IMR-90 (cell line): ENCODE results near the gene EYS. TPM values are rescaled to one million over a fixed set of nuclear protein-coding genes. Genes with fewer than 3 reads are reported as not detected.

Experiments used
- ATAC-seq: fragments of 200-7000 bp; cut with Tn5 transposase; 2 replicates; pipeline ENCODE4 v1.9.1; 2020; ENCODE audit warnings: low read depth, mild to moderate bottlenecking, moderate library complexity
- BruUV-seq: library from RNA; stranded (reverse); fragments of 400-500 nt; replicated peaks from 2 replicates; lab custom pipeline; 2021; lab: Mats Ljungman, UMichigan
- CTCF ChIA-PET: fragments of 300-600 bp; formaldehyde crosslinking; extraction: SDS; loops from one replicate; lab custom pipeline; 2021; ENCODE audit warnings: antibody characterized with exemption; lab: Yijun Ruan, JAX
- POLR2A ChIA-PET: fragments of 300-600 bp; sonication (Branson Sonifier 250); formaldehyde crosslinking; loops from one replicate; lab custom pipeline; 2022; ENCODE audit warnings: antibody characterized with exemption; ENCODE audit not compliant: unreplicated experiment; lab: Charles Lee
- DNase-seq: peaks from one replicate; pipeline ENCODE4 v3.0.0; 2013
- H2AFZ ChIP-seq: replicated peaks from 2 replicates; pipeline ENCODE3; 2013; ENCODE audit warnings: low read length, mild to moderate bottlenecking; ENCODE audit not compliant: poor library complexity
- H2AK5ac ChIP-seq: 2 replicates; pipeline ENCODE4 v1.6.1; 2013; ENCODE audit warnings: low read depth, low read length, inconsistent platforms
- H2AK9ac ChIP-seq: replicated peaks from 2 replicates; pipeline ENCODE3; 2013; ENCODE audit warnings: mild to moderate bottlenecking, low read depth, low read length, moderate library complexity; ENCODE audit not compliant: poor library complexity
- H2BK120ac ChIP-seq: 2 replicates; pipeline ENCODE4 v1.6.1; 2013; ENCODE audit warnings: low read depth, low read length, inconsistent platforms
- H2BK15ac ChIP-seq: 3 replicates; pipeline ENCODE4 v1.6.1; 2013; ENCODE audit warnings: low read depth, low read length, inconsistent platforms
- H2BK20ac ChIP-seq: 2 replicates; pipeline ENCODE4 v1.6.1; 2013; ENCODE audit warnings: low read depth, mild to moderate bottlenecking, inconsistent platforms, low read length, moderate library complexity
- H2BK5ac ChIP-seq: 2 replicates; pipeline ENCODE4 v1.6.1; 2013; ENCODE audit warnings: mild to moderate bottlenecking, low read depth, low read length, inconsistent platforms; ENCODE audit not compliant: poor library complexity, severe bottlenecking
- H3K14ac ChIP-seq: replicated peaks from 2 replicates; pipeline ENCODE4 v1.6.1; 2013; ENCODE audit warnings: low read depth, low read length, inconsistent platforms
- H3K18ac ChIP-seq: 2 replicates; pipeline ENCODE4 v1.6.1; 2013; ENCODE audit warnings: low read depth, low read length, control low read depth
- H3K23ac ChIP-seq: 2 replicates; pipeline ENCODE4 v1.6.1; 2013; ENCODE audit warnings: low read depth, low read length, inconsistent platforms
- H3K27ac ChIP-seq: 2 replicates; pipeline ENCODE4 v1.5.1; 2013; ENCODE audit warnings: mild to moderate bottlenecking, control low read depth, low read length; ENCODE audit not compliant: insufficient read depth
- H3K27me3 ChIP-seq: 2 replicates; pipeline ENCODE4 v1.6.1; 2013; ENCODE audit warnings: low read length; ENCODE audit not compliant: control insufficient read depth, insufficient read depth
- H3K36me3 ChIP-seq: 2 replicates; pipeline ENCODE4 v1.6.1; 2013; ENCODE audit warnings: low read length, mixed read lengths; ENCODE audit not compliant: control insufficient read depth, insufficient read depth
- H3K4ac ChIP-seq: 2 replicates; pipeline ENCODE4 v1.6.1; 2013; ENCODE audit warnings: low read depth, low read length, inconsistent platforms
- H3K4me1 ChIP-seq: 2 replicates; pipeline ENCODE4 v1.6.1; 2013; ENCODE audit warnings: low read length, mixed read lengths; ENCODE audit not compliant: control insufficient read depth, insufficient read depth
- H3K4me2 ChIP-seq: 2 replicates; pipeline ENCODE4 v1.6.1; 2013; ENCODE audit warnings: low read depth, mild to moderate bottlenecking, control low read depth, low read length, moderate library complexity
- H3K4me3 ChIP-seq: 2 replicates; pipeline ENCODE4 v1.5.1; 2013; ENCODE audit warnings: low read depth, mild to moderate bottlenecking, control low read depth, low read length, moderate library complexity; ENCODE audit not compliant: insufficient read depth
- H3K56ac ChIP-seq: 2 replicates; pipeline ENCODE4 v1.6.1; 2013; ENCODE audit warnings: low read length, inconsistent platforms; ENCODE audit not compliant: insufficient read depth; ENCODE audit errors: extremely low read depth
- H3K79me1 ChIP-seq, 2 experiments: 2 replicates each; pipeline ENCODE4 v1.6.1; 2013; ENCODE audit warnings: low read length in 2 of 2, inconsistent platforms in 1 of 2, low read depth in 1 of 2
- H3K9ac ChIP-seq: 2 replicates; pipeline ENCODE4 v1.6.1; 2013; ENCODE audit warnings: low read depth, low read length, control low read depth
- H3K9me1 ChIP-seq: 2 replicates; pipeline ENCODE4 v1.6.1; 2013; ENCODE audit warnings: low read length, inconsistent platforms; ENCODE audit not compliant: insufficient read depth
- H3K9me3 ChIP-seq: 2 replicates; pipeline ENCODE4 v1.6.1; 2013; ENCODE audit warnings: low read length; ENCODE audit not compliant: control insufficient read depth, insufficient read depth
- H4K20me1 ChIP-seq: 2 replicates; pipeline ENCODE4 v1.6.1; 2013; ENCODE audit warnings: low read length, inconsistent platforms; ENCODE audit not compliant: insufficient read depth
- H4K5ac ChIP-seq: 2 replicates; pipeline ENCODE4 v1.6.1; 2013; ENCODE audit warnings: mild to moderate bottlenecking, low read depth, low read length, control low read depth
- H4K8ac ChIP-seq, 2 experiments: 2 replicates each; pipeline ENCODE4 v1.6.1; 2013; ENCODE audit warnings: low read depth in 2 of 2, low read length in 2 of 2, control low read depth in 1 of 2, inconsistent platforms in 1 of 2
- H4K91ac ChIP-seq: 2 replicates; pipeline ENCODE4 v1.6.1; 2013; ENCODE audit warnings: low read depth, low read length, inconsistent platforms; ENCODE audit not compliant: insufficient read depth
- BHLHE40 ChIP-seq: fragments of 150-350 bp; IDR thresholded peaks from 2 replicates; pipeline ENCODE4 v1.6.1; 2016; ENCODE audit warnings: mild to moderate bottlenecking, low read depth, low read length
- CEBPB ChIP-seq: IDR thresholded peaks from 2 replicates; pipeline ENCODE4 v1.6.1; 2012; ENCODE audit warnings: low read depth, low read length, improper control_type of control experiment
- CHD1 ChIP-seq: IDR thresholded peaks from 2 replicates; pipeline ENCODE4 v1.6.1; 2012; ENCODE audit warnings: low read depth, low read length, improper control_type of control experiment
- CTCF ChIP-seq: conservative IDR thresholded peaks from 2 replicates; pipeline ENCODE4 v1.5.1; 2012; ENCODE audit warnings: mild to moderate bottlenecking, low read depth, low read length, improper control_type of control experiment
- FOS ChIP-seq: fragments of 150-350 bp; IDR thresholded peaks from 2 replicates; pipeline ENCODE4 v1.6.1; 2016; ENCODE audit warnings: low read depth, low read length
- MAFK ChIP-seq: IDR thresholded peaks from 2 replicates; pipeline ENCODE4 v1.6.1; 2012; ENCODE audit warnings: low read depth, low read length, improper control_type of control experiment
- MAZ ChIP-seq: IDR thresholded peaks from 2 replicates; pipeline ENCODE4 v1.6.1; 2012; ENCODE audit warnings: low read depth, mild to moderate bottlenecking, low read length, improper control_type of control experiment, moderate library complexity, borderline replicate concordance
- MXI1 ChIP-seq: IDR thresholded peaks from 2 replicates; pipeline ENCODE4 v1.6.1; 2012; ENCODE audit warnings: low read depth, mild to moderate bottlenecking, low read length, moderate library complexity, borderline replicate concordance
- NFE2L2 ChIP-seq: fragments of 150-350 bp; IDR thresholded peaks from 2 replicates; pipeline ENCODE4 v1.6.1; 2016; ENCODE audit warnings: low read depth, mild to moderate bottlenecking, low read length
- POLR2A ChIP-seq: IDR thresholded peaks from 2 replicates; pipeline ENCODE4 v1.6.1; 2012; ENCODE audit warnings: mild to moderate bottlenecking, low read depth, low read length
- RAD21 ChIP-seq: IDR thresholded peaks from 2 replicates; pipeline ENCODE4 v1.6.1; 2012; ENCODE audit warnings: low read length, improper control_type of control experiment
- RCOR1 ChIP-seq: IDR thresholded peaks from 2 replicates; pipeline ENCODE4 v1.6.1; 2012; ENCODE audit warnings: mild to moderate bottlenecking, low read length, improper control_type of control experiment; ENCODE audit not compliant: insufficient replicate concordance
- RFX5 ChIP-seq: IDR thresholded peaks from 2 replicates; pipeline ENCODE4 v1.8.0; 2012; ENCODE audit warnings: low read depth, mild to moderate bottlenecking, low read length, moderate library complexity
- SMC3 ChIP-seq: fragments of 150-350 bp; IDR thresholded peaks from 2 replicates; pipeline ENCODE4 v1.6.1; 2016; ENCODE audit warnings: low read depth, mild to moderate bottlenecking, antibody characterized with exemption, low read length, moderate library complexity
- WGBS, 2 experiments: methylation state at CpG; one replicate each; pipeline versions ENCODE4 v1.1.5 to v1.1.7; 2013; ENCODE audit warnings: missing lambda C conversion rate in 2 of 2; ENCODE audit not compliant: insufficient read length in 1 of 2; ENCODE audit errors: extremely low coverage in 2 of 2; 5-methylcytosine and 5-hydroxymethylcytosine counted together
- dilution Hi-C: fragments of 300-500 bp; cut with HindIII; formaldehyde crosslinking; loops from one replicate; pipeline ENCODE4 v1.14.3; 2018; ENCODE audit warnings: low sequenced_read_pairs; ENCODE audit not compliant: unreplicated experiment
- in situ Hi-C: fragments of 300-500 bp; cut with MboI; formaldehyde crosslinking; loops from 3 replicates; pipeline ENCODE4 v1.14.3; 2019; ENCODE audit warnings: low sequenced_read_pairs, inconsistent platforms, mixed read lengths
- intact Hi-C: fragments of 100-400 bp; cut with micrococcal nuclease; formaldehyde crosslinking; loops from 2 replicates; pipeline ENCODE4 v1.10.0; 2022
- polyA plus RNA-seq, 3 experiments: library from polyadenylated mRNA; depleted of rRNA; stranded (reverse); fragments of >200 nt; gene quantifications; 2 replicates each; pipeline ENCODE4 v1.2.3, GENCODE V29; 2012; ENCODE audit warnings: low replicate concordance in 1 of 3
- total RNA-seq: library from RNA; depleted of rRNA; stranded (reverse); fragments of >200 nt; gene quantifications from 2 replicates; pipeline ENCODE4 v1.2.3, GENCODE V29; 2012
- TF ChIP-seq, protein P1 (sequence below): fragments of 150-350 bp; IDR thresholded peaks from 2 replicates; pipeline ENCODE4 v1.6.1; 2017; ENCODE audit warnings: mild to moderate bottlenecking, antibody characterized with exemption, low read length, low read depth
- TF ChIP-seq, protein P2 (sequence below): fragments of 150-350 bp; IDR thresholded peaks from 2 replicates; pipeline ENCODE4 v1.6.1; 2016; ENCODE audit warnings: low read depth, mild to moderate bottlenecking, low read length, moderate library complexity, borderline replicate concordance

Gene EYS
- total and polyA plus RNA-seq, 2 of the 4 experiments (the other 2 are of a cell fraction), result under 0.01 TPM; not detected in 1

DNA sequence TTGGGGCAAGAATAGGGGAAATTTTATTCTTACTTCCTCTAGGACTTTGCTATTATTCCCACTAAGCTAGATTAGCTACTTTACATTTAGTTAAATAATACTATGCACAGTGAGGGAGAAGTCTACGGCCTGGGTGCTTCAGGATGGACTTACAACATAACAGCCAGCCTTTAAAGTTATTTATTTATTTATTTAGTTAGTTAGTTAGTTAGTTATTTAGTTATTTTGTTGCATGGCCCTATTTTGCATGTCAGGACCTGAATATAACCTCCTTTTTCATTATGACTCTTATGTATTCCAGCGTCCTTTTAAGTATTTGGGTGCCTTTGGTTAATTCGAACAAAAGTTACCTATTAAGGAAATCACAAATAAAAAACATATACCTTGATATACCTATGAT is 238.7 kb downstream of the EYS start:
- H3K36me3 ChIP-seq, result no peaks in the 10 kb centered on the region
- no peak overlapping the region for H3K14ac ChIP-seq
- H4K20me1 ChIP-seq, result no peaks in the 10 kb centered on the region
- no peak overlapping the region for H3K4ac ChIP-seq
- POLR2A ChIA-PET, result no interaction called here
- no peak for DNase-seq
- H3K27ac ChIP-seq, result no peak overlapping the region
- H2BK20ac ChIP-seq, result no peak overlapping the region
- ATAC-seq, result no peak
- H4K8ac ChIP-seq, result no peak overlapping the region
- H3K9me3 ChIP-seq, result peaks cover 2% of the 10 kb centered on the region; the same call in 1 of the 2 replicates
- no peak overlapping the region for H2AK5ac ChIP-seq
- H3K23ac ChIP-seq, result no peak overlapping the region
- no peaks in the 10 kb centered on the region for H3K4me1 ChIP-seq
- in situ Hi-C loops (no loop called here), intact Hi-C loops (no loop called here), dilution Hi-C loops (no loop called here)
- H4K5ac ChIP-seq, result no peak overlapping the region
- no peak overlapping the region for H3K4me2 ChIP-seq
- BruUV-seq, result no TSS peak
- no peak overlapping the region for H2AFZ ChIP-seq
- no peak overlapping the region for H2BK5ac ChIP-seq
- no CpG with 5 or more reads among the region's 3 CpGs for whole genome bisulfite sequencing, 2 experiments
- no peak overlapping the region for H4K91ac ChIP-seq
- H3K18ac ChIP-seq, result no peak overlapping the region
- no peaks in the 10 kb centered on the region for H3K27me3 ChIP-seq
- TF ChIP-seq MXI1, result no peak
- no peak for TF ChIP-seq RFX5
- no peak for TF ChIP-seq BHLHE40
- no peak for TF ChIP-seq SMC3
- no peak for TF ChIP-seq MAZ
- no peak for TF ChIP-seq NFE2L2
- TF ChIP-seq POLR2A, result no peak
- TF ChIP-seq, protein P1, sequence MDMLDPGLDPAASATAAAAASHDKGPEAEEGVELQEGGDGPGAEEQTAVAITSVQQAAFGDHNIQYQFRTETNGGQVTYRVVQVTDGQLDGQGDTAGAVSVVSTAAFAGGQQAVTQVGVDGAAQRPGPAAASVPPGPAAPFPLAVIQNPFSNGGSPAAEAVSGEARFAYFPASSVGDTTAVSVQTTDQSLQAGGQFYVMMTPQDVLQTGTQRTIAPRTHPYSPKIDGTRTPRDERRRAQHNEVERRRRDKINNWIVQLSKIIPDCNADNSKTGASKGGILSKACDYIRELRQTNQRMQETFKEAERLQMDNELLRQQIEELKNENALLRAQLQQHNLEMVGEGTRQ, result no peak
- no peak for TF ChIP-seq CHD1
- TF ChIP-seq MAFK, result no peak
- TF ChIP-seq CEBPB, result no peak
- TF ChIP-seq RAD21, result no peak
- no peak for TF ChIP-seq FOS
- no peak for TF ChIP-seq CTCF
- TF ChIP-seq RCOR1, result no peak
- TF ChIP-seq, protein P2, sequence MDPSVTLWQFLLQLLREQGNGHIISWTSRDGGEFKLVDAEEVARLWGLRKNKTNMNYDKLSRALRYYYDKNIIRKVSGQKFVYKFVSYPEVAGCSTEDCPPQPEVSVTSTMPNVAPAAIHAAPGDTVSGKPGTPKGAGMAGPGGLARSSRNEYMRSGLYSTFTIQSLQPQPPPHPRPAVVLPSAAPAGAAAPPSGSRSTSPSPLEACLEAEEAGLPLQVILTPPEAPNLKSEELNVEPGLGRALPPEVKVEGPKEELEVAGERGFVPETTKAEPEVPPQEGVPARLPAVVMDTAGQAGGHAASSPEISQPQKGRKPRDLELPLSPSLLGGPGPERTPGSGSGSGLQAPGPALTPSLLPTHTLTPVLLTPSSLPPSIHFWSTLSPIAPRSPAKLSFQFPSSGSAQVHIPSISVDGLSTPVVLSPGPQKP, result no peak
- H2BK120ac ChIP-seq, result no peak overlapping the region
- no peak overlapping the region for H2BK15ac ChIP-seq
- H3K56ac ChIP-seq, result no peak overlapping the region
- no peak overlapping the region for H2AK9ac ChIP-seq
- no peaks in the 10 kb centered on the region for H3K9me1 ChIP-seq
- CTCF ChIA-PET, result interaction anchor here (0.6 kb wide), 2 partner anchors 54 to 669 kb away, joined by 3 to 4 read pairs; no protein-coding TSS in a partner anchor
- no peak overlapping the region for H3K9ac ChIP-seq
- no peaks in the 10 kb centered on the region for H3K79me1 ChIP-seq
- H3K4me3 ChIP-seq, result no peak overlapping the region
